M059J (cell line): ENCODE data around the gene LEKR1. TPM values are rescaled to one million over a fixed set of nuclear protein-coding genes. Genes with fewer than 3 reads are reported as not detected.
A peak's percentile ranks its signal among the peaks of the same experiment; 100 is the strongest.
"Not testable (repeated sequence)": the region's sequence is repeated elsewhere in the genome, so short reads cannot be mapped to it uniquely, and the experiment has no call there.

ENCODE experiments used
- DNase-seq: peaks from one replicate; pipeline ENCODE4 v3.0.0-alpha.2; 2012; ENCODE audit warnings: low read depth
- total RNA-seq: library from RNA; depleted of rRNA; stranded (reverse); fragments of >200 nt; shearing (Covaris generic); gene quantifications from 2 replicates; pipeline ENCODE4 v1.2.3, GENCODE V29; 2014

Gene LEKR1
- total RNA-seq, 1 experiment from 2014 or later: 1.6 TPM

DNA sequence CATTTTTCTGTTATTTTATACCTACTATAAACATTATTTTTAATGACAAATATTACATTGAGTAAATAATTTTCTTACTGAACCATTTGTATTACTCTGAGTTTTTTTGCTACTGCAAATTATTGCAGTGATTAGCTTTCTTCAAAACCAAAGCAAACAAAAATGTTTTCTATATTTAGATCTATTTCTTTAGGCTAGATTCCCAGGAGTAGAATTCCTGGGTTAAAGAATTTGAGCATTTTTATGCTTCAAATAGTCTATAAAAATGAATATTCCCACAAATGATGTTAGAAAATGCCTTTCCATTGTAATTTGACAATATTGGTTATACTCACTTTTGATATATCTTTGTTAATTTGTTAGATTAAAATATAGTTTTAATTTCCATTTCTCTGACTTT lies 76.8 kb downstream of the LEKR1 start:
- no peak for DNase-seq

DNA sequence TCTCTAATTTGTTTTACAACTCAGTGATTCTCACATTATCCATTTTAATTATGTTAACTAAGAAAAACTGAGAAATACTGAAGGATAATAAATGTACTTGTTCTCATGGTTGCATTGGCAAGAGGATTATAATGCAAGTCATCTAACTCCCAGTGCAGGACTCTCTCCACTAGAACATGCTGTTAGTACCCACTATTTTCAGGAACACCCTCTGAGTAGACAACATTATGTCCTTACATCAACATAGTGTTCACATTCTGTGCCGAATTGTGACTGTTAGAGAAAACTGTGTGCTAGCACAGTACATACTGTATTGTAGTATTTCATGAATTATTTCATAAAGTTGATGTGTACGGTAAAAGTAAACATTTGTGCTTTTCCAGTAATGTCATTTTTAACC lies 80.1 kb downstream of the LEKR1 start:
- no peak for DNase-seq

DNA sequence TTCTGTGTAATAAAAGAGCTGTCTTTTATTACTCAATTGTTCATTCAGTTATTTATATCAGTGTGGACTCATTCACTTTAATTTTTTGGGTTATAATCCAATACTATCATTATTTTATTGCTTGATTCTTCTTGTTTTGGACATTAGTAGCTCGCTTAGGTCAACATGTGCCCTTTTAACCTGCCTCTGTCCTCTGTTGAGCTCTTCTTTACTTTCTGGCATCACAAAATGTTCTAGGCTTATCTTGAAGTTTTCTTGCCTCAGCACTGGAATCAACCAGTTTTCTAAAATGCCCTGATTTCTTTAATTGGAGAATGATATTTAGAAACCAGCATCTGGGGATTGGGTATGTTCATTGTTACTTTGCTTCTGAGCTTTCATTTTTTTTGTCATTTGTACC lies 82.2 kb downstream of the LEKR1 start:
- DNase-seq: no peak

DNA sequence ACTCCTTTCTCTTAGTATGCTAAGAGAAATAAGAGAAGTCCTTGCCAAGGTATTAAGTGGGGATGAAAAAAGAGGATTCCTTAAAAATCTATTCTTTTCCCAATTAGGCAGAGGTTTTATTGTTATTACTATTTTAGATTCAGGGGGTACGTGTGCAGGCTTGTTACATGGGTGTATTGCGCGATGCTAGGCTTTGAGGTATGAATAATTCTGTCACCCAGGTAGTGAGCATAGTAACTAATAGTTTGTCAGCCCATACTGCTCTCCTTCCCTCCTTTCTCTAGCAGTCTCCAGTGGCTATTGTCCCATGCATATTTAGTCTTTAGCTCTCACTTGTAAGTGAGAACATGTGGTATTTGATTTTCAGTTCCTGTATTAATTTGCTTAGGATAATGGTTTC lies 83.9 kb downstream of the LEKR1 start:
- no peak for DNase-seq

DNA sequence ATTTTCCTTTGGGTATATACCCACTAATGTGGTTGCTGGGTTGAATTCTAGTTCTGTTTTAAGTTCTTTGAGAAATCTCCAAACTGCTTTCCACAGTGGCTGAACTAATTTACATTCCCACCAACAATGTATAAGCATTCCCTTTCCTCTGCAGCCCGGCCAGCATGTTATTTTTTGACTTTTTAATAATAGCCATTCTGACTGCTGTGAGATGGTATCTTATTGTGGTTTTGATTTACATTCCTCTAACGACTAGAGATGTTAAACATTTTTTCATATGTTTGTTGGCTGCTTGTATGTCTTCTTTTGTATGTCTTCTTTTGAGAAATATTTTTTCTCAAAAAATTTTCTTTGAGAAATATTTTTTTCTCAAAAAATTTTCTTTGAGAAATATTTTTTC lies 84.7 kb downstream of the LEKR1 start:
- peak; percentile 23 for DNase-seq

DNA sequence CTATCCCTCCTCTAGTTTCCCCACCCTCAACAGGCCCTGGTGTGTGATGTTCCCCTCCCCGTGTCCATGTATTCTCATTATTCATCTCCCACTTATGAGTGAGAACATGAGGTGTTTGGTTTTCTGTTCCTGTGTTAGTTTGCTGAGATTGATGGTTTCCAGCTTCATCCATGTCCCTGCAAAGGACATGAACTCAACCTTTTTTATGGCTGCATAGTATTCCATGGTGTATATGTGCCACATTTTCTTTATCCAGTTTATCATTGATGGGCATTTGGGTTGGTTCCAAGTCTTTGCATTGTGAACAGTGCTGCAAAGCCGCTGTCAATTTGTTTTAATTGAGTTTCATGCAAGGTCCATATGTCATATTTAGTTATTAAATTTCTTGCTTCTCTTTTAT lies 88.1 kb downstream of the LEKR1 start:
- DNase-seq: not testable (repeated sequence)

DNA sequence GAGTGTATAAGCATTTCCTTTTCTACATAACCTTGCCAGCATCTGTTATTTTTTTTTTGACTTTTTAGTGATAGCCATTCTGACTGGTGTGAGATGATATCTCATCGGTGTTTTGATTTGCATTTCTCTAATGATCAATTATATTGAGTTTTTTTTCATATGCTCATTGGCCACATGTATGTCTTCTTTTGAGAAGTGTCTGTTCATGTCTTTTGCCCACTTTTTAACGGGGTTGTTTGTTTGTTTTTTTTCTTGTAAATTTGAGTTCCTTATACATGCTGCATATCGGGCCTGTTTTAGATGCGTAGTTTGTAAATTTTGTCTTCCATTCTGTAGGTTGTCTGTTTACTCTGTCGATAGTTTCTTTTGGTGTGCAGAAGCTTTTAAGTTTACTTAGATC lies 89.2 kb downstream of the LEKR1 start:
- no peak for DNase-seq

DNA sequence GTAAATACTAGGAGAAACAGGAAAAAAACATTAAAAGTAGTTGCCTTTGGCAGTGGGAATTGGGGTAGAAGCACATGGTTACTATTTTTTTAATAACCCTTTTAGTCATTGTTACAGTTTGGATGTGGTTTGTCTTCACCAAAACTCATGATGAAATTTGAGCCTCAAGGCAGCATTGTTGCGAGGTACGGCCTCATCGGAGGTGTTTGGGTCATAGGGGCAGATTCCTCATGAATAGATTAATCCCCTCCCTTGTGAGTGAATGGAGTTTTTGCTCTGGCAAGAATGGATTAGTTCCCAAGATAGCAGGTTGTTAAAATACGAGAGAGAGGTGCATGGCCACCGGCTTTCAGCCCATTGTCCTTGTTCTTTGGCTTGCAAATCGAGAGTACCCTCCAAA lies 92.6 kb downstream of the LEKR1 start:
- DNase-seq: peak; percentile 94

DNA sequence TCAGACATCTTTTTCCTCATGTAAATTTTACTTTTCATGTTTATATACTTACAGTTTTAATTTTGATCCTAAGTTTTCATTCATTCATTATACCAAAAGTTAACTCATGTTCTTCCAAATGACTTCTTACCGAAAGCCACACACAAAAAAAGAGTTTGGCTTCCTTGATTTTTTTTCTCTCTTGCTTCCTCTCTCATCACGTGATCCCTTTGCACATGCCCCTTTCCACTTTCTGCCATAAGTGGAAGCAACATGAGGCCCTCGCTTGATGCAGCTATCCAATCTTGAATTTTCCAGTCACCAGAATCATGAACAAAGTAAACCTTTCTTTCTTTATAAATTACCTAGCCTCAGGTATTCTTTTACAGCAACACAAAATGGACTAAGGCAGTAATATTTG lies 93.7 kb downstream of the LEKR1 start:
- no peak for DNase-seq

DNA sequence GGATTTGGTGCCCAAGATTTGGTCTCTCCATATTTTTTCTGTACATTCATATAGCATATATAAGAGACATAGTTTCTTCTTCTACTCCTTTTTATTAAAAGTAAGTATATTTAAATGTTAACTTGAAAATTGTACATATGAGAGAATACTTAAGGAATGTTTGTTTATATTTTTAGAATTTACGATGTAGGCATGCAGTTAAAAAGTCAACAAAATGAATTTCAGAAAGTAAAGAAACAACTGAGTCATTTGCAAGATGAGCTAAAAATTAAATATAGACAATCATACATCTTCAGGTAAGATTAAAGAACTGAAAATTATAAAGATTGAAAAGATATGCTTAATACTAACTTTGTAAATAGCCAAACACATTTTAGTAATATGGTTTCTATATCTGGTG lies 94.2 kb downstream of the LEKR1 start:
- no peak for DNase-seq

DNA sequence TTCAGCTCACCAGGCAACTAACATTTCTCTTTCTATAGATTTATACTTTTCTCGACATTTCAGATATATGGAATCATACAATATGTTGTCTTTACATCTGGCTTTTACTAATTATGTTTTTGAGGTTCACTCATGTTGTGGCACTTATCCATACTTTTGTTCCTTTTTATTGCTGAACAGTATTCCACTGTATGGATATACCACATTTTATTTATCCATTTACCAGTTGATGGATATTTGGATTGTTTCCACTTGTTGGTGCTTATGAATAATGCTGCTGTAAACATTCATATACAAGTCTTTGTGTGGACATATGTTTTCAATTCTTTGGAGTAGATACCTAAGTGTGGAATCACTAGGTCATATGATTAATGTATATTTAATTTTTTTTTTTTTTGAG lies 97.2 kb downstream of the LEKR1 start:
- no peak for DNase-seq

DNA sequence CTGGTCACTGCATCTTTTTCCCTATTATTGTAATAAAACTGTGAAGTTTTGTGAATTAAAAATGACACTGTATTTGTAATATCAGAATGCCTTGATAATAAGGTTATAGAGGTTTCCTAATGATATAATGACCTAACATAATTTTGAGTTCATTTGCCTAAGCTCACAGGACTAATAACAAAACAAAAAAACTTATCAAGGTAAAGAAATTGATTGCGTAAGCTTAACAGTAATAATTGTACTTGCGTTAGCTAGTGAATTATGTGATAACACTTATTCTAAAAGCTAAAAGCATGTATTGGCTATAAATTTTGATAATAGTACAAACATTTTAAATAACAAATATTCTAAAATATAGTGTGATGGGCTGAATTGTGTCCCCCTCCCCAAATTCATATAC lies 112.6 kb downstream of the LEKR1 start:
- no peak for DNase-seq

DNA sequence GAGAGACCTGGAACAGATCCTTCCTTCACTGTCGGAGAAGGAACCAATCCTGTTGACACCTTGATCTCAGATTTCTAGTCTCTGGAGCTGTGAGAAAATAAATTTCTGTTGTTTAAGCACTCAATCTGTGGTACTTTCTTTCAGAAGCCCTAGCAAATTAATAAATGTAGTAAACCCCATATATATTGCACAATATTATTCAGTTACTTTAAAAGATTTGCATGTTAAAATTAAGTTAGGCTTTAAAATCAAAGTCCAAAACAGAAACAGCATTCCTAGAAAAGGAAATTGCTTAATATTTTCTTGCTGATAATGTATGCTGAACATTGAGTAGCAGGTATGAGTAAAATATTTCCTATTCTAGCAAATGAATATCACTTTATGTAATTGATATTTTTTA lies 113.2 kb downstream of the LEKR1 start:
- no peak for DNase-seq

DNA sequence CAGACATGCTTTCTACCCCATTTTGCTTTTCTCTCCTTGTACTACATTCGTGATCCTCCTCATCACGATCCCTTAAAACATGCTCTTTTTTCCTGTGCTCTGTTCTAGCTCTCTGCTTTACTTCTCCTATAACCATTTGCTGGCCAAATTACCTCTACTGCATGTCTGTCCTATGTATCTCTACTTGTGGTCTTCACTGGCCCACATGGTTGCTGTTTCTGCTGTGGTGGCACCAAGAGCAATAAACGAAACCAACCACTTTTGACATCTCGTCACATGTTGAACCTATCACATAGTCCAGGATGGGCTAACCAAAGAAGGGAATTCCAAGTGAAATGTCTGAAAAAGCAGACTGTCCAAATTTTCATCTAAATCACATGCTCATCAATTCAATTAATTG lies 115.2 kb downstream of the LEKR1 start:
- DNase-seq: no peak

DNA sequence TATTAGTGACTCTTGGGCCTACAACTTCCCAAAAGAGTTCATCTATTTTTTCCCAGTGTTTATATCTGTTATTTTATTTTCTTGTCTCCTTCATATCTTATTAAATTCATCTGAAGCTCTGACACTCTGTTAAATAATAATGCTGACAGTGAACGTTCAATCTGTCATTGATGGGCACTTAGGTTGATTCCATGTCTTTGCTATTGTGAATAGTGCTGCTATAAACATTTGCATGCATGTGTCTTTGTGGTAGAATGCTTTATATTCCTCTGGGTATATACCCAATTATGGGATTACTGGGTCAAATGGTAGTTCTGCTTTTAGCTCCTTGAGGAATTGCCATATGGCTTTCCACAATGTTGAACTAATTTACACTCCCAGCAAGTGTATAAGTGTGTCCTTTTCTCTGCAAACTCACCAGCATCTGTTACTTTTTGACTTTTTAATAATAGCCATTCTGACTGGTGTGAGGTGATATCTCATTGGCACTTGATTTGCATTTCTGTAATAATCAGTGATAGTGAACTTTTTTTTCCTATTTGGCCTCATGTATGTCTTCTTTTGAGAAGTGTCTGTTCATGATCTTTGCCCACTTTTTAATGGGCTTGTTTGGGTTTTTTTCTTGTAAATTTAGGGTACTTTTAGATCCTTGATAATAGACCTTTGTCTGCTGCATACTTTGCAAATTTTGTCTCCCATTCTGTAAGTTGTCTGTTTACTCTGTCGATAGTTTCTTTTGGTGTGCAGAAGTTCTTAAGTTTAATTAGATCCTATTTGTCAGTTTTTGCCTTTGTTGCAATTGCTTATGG lies 122.5 kb downstream of the LEKR1 start:
- DNase-seq: no peak

DNA sequence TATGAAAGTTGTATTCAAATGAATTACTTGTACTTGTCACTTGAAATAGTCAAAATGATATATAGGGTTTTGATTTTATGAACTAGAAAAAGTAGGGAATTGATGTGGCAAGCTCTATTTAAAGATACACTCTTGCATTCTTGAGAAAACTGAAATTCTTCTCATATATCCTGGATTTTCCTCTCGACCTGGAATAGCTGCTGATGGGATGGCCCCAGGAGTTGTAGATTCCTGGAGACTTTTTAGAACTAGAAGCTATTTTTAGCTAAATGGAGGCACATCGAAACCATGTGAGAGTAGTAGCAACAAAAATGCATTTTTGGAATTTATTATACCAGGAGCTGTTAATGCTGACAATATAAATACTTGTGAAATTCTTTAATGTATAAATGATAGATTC lies 125.9 kb downstream of the LEKR1 start:
- DNase-seq: no peak

DNA sequence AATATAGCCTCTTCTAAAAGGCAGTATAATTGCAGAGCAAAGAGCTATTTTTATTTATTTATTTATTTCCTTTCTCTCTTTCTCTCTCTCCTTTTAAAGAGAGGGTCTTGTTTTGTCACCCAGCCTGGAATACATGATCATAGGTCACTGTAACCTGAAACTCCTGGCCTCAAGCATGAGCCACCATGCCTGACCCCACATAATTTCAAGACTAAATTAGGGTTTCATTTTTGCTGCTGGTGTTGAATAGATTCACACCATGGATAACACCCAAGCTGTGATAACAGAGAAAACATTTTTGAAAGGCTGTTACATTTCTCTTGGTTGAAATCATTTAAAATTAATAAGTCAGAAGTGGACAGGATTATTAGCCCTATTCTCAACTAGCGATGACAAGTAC lies 131.6 kb downstream of the LEKR1 start:
- DNase-seq: no peak

DNA sequence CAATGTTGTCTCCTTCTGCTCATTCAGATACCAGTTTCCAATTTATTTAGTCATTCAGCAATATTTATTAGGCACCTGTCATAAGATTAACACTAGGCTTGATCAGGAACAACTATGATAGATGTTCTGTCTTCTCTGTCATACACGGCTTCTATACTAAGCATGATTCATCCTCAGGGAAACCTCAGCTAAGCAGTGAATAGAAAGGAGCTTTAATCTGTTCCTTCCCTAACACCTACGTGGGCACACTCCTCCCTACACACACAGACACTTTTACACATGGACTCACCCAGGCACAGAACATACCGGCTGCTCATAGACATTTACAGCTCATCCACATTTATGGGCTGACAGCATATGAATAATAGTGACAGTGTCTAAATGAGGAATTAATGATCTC lies 136.9 kb downstream of the LEKR1 start:
- DNase-seq: no peak

DNA sequence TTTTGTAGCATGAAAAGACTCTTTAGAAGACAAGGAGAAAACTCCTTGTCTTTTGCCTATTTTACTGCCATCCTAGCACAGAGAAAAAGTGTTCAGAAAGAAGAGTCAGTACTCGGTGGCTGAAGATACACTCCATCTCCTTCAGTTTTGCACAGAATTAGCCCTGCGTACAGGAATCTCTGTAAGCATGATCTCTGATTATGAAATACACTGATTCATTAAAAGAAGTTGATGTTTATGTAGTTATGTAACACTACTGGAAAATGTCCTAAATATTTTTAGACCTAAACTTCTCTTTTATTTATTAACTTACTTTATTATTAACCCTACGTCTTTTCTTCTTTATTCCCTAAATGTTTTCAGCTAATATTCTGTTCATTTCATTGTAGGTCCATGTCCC lies 138.4 kb downstream of the LEKR1 start:
- no peak for DNase-seq

DNA sequence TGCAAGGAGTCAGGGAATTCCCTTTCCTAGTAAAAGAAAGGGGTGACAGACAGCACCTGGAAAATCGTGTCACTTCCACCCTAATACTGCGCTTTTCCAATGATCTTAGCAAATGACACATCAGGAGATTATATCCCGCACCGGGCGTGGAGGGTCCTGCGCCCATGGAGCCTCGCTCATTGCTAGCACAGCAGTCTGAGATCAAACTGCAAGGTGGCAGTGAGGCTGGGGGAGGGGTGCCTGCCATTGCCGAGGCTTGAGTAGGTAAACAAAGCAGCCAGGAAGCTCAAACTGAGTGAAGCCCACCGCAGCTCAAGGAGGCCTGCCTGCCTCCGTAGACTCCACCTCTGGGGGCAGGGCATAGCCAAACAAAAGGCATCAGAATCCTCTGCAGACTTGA lies 140.2 kb downstream of the LEKR1 start:
- DNase-seq: not testable (repeated sequence)

DNA sequence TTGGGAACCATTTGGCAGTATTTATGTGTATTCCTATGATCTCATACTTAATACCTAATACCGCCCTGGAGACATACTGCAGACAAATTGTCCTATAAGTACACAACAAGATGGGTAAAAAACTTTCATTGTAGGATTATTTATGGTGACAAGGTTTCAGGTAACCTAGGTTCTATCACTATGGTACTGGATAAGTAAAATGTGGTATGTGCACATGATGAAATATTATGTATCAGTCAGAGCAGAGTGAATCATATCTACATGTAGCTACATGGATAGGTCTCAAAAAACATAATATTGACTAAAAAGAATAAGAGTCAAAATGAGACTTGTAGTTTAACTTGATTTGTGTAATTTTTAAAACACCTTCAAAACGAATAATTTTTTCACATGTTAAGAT lies 147.8 kb downstream of the LEKR1 start:
- DNase-seq: no peak

DNA sequence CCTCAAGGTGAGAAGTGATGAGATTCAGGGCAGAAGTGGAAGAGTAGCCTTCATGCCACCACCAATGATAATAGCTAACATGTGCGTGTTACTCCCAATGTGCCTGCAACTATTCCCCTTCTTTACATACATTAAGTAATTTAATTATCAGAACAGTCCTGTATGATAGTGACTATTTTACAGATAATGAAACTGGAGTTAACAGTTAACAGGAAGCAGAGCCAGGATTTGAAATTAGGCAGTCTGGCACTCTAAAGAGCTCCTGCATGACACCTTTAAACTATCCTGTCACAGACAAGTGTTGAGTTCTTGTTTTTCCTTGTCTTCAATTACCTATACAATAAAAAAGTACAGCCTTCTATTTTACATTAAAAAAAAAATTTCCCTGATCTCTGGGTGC lies 148.8 kb downstream of the LEKR1 start:
- no peak for DNase-seq

DNA sequence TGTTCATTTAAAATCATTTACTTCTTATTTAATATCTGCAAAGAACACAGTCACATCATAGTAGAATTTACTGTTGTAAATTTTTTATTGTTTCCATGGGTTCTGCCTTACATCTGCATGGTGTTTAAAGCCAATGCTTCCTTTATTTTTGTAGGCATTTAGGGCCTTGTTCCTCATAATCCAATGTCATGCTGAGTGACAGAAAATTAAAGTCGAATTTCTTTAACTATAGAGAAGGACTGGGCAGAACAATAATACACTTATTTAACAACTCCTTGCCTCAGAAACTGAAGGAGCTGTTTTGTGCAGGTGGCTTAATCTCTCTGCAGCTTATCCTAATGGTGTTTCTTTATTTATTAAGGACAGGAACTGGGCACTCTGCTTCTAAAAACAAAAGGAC lies 149.6 kb downstream of the LEKR1 start:
- no peak for DNase-seq

DNA sequence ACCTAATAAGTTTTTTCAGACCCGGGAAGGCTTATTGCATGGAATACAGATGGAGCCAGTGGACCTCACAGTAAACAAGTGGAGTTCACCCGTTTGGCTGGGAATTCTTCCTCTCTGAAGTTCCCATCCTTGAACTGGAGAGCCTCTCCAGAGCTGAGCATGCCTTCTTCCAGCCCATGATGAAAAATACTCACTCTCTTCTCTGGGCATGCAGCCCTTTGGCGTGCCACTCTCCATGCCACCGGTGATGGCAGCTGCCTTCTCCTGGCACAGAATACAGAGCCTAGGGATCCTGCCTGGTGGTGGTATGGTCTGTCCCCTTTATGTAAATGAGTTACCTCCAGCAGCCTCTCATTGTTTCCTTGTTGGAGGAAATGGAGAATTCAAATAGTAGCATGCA lies 150.8 kb downstream of the LEKR1 start:
- DNase-seq: no peak
